GM23338 (cell line): ENCODE results near the gene GRID1. TPM values are rescaled to one million over a fixed set of nuclear protein-coding genes. Genes with fewer than 3 reads are reported as not detected.

ENCODE experiments used
- ATAC-seq: fragments of 200-7000 bp; cut with Tn5 transposase; 3 replicates; pipeline ENCODE4 v1.9.1; 2020
- DNase-seq: peaks from one replicate; pipeline ENCODE4 v3.0.0-alpha.2; 2015; ENCODE audit warnings: low spot score
- H2AFZ ChIP-seq: fragments of 200-600 bp; sonication (generic); 2 replicates; pipeline ENCODE4 v1.8.0; 2016; ENCODE audit warnings: antibody characterized with exemption, mild to moderate bottlenecking, moderate library complexity
- H3F3A ChIP-seq: fragments of 200-600 bp; sonication (generic); replicated peaks from 2 replicates; pipeline ENCODE4 v1.8.0; 2017; ENCODE audit warnings: antibody characterized with exemption, mixed run types, low read depth
- H3K27ac ChIP-seq: fragments of 200-600 bp; sonication (generic); 2 replicates; pipeline ENCODE4 v1.6.1; 2016; ENCODE audit warnings: low read depth
- H3K27me3 ChIP-seq: fragments of 200-600 bp; sonication (generic); 2 replicates; pipeline ENCODE4 v1.8.0; 2016; ENCODE audit warnings: mild to moderate bottlenecking, mixed run types, moderate library complexity; ENCODE audit not compliant: insufficient read depth
- H3K36me3 ChIP-seq: fragments of 200-600 bp; sonication (generic); 2 replicates; pipeline ENCODE4 v1.8.0; 2016; ENCODE audit warnings: mild to moderate bottlenecking; ENCODE audit not compliant: insufficient read depth
- H3K4me1 ChIP-seq: fragments of 200-600 bp; sonication (generic); 2 replicates; pipeline ENCODE4 v1.8.0; 2016; ENCODE audit warnings: mild to moderate bottlenecking, moderate library complexity; ENCODE audit not compliant: insufficient read depth
- H3K4me2 ChIP-seq: fragments of 200-600 bp; sonication (generic); 2 replicates; pipeline ENCODE4 v1.7.1; 2017; ENCODE audit warnings: mixed run types
- H3K4me3 ChIP-seq: fragments of 200-600 bp; sonication (generic); 2 replicates; pipeline ENCODE4 v1.6.1; 2016; ENCODE audit warnings: mixed run types
- H3K79me2 ChIP-seq: fragments of 200-600 bp; sonication (generic); replicated peaks from 2 replicates; pipeline ENCODE4 v1.8.0; 2017; ENCODE audit warnings: mild to moderate bottlenecking; ENCODE audit not compliant: insufficient read depth
- H3K9me2 ChIP-seq: fragments of 200-600 bp; sonication (generic); 2 replicates; pipeline ENCODE4 v1.8.0; 2017; ENCODE audit not compliant: insufficient read depth
- H4K20me1 ChIP-seq: fragments of 200-600 bp; sonication (generic); replicated peaks from 2 replicates; pipeline ENCODE4 v1.8.0; 2017; ENCODE audit warnings: mild to moderate bottlenecking; ENCODE audit not compliant: insufficient read depth
- H3K27ac Mint-ChIP-seq: 2 replicates; pipeline ENCODE4 v1.8.0; 2020; ENCODE audit warnings: inconsistent platforms, mild to moderate bottlenecking, moderate library complexity, mixed read lengths
- H3K27me3 Mint-ChIP-seq: 3 replicates; pipeline ENCODE4 v1.8.0; 2022; ENCODE audit warnings: low read depth, mild to moderate bottlenecking, moderate library complexity, mixed read lengths, inconsistent platforms; ENCODE audit not compliant: insufficient read depth, poor library complexity
- H3K36me3 Mint-ChIP-seq: 3 replicates; pipeline ENCODE4 v1.8.0; 2021; ENCODE audit warnings: low read depth, mild to moderate bottlenecking, inconsistent platforms, moderate library complexity, mixed read lengths
- H3K4me1 Mint-ChIP-seq: 3 replicates; pipeline ENCODE4 v1.8.0; 2020; ENCODE audit warnings: mild to moderate bottlenecking, inconsistent platforms, mixed read lengths
- H3K4me3 Mint-ChIP-seq: 3 replicates; pipeline ENCODE4 v1.8.0; 2021; ENCODE audit warnings: moderate library complexity, mild to moderate bottlenecking, inconsistent platforms, mixed read lengths
- H3K9me3 Mint-ChIP-seq: 3 replicates; pipeline ENCODE4 v1.8.0; 2020; ENCODE audit warnings: moderate library complexity, mild to moderate bottlenecking, inconsistent platforms, mixed read lengths
- CREB1 ChIP-seq: fragments of 250-450 bp; sonication (Bioruptor Pico); IDR thresholded peaks from 2 replicates; pipeline ENCODE4 v1.5.0; 2020; ENCODE audit warnings: low read depth, mild to moderate bottlenecking, moderate library complexity
- ETS1 ChIP-seq: IDR thresholded peaks from 2 replicates; pipeline ENCODE4 v1.6.1; 2016; ENCODE audit warnings: antibody characterized with exemption
- EZH2 ChIP-seq: fragments of 200-600 bp; sonication (generic); IDR thresholded peaks from one replicate; pipeline ENCODE4 v1.8.0; 2017; ENCODE audit warnings: antibody characterized with exemption, mild to moderate bottlenecking, low read depth; ENCODE audit not compliant: unreplicated experiment
- NANOG ChIP-seq: IDR thresholded peaks from 2 replicates; pipeline ENCODE4 v1.6.1; 2016; ENCODE audit warnings: antibody characterized with exemption, borderline replicate concordance
- REST ChIP-seq: IDR thresholded peaks from one replicate; pipeline ENCODE4 v1.6.1; 2018; ENCODE audit warnings: antibody characterized with exemption; ENCODE audit not compliant: unreplicated experiment
- STAT1 ChIP-seq: IDR thresholded peaks from one replicate; pipeline ENCODE4 v1.6.1; 2016; ENCODE audit warnings: antibody characterized with exemption; ENCODE audit not compliant: unreplicated experiment
- ZNF114 ChIP-seq: fragments of 250-450 bp; sonication (Bioruptor Pico); IDR thresholded peaks from 2 replicates; pipeline ENCODE4 v1.5.0; 2020; ENCODE audit warnings: mild to moderate bottlenecking, moderate library complexity
- ZNF462 ChIP-seq: fragments of 250-450 bp; sonication (Bioruptor Pico); IDR thresholded peaks from 2 replicates; pipeline ENCODE4 v1.5.0; 2020; ENCODE audit warnings: mild to moderate bottlenecking, moderate library complexity
- polyA plus RNA-seq: library from polyadenylated mRNA; unstranded; fragments of >200 nt; fragmentation: Nextera tagmentation; extraction: Ambion mirVana; gene quantifications from 2 replicates; pipeline ENCODE4 v1.2.1, GENCODE V29; 2016
- total RNA-seq: library from RNA; depleted of rRNA; stranded (reverse); fragments of >200 nt; shearing (Covaris generic); gene quantifications from 2 replicates; pipeline ENCODE4 v1.2.3, GENCODE V29; 2014
- TF ChIP-seq, protein P1 (sequence below), 2 experiments: fragments of 200-600 bp in 1 of 2; sonication (generic) in 1 of 2; conservative IDR thresholded peaks; 2 replicates each; pipeline versions ENCODE4 v1.5.1 to v1.6.1; 2016 to 2017; ENCODE audit warnings: antibody characterized with exemption in 2 of 2, low read depth in 2 of 2, mild to moderate bottlenecking in 2 of 2, moderate library complexity in 1 of 2

The GRID1 gene
- total and polyA plus RNA-seq, 2 experiments from 2014 or later, result 0.14 to 0.15 TPM

DNA sequence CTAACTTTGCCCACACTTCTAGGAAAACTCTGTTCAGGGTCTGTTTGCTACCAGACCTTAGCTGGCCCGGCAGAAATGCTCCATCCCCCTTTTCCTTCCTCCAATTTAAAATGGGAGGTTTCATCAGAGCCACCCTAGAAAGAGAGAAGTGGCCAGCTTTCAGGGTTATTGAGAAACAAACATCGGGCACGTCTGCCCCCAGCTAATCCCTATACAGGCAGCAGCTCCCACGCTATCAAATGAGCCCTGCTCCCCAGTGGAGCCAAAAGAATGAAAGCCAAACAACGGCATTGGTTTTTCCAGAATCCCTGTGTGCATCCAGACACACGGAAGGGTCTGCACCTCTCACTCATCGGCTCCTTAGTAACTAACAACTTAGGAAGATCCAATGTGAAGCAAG, 132.5 kb downstream of the GRID1 start:
- Histone ChIP-seq H3K4me3 (no peak overlapping the region), H3F3A (no peaks in the 10 kb centered on the region), H3K9me2 (0 out of 2 replicates have a peak, but pooled peaks cover 4% of the 10 kb centered on the region), H2AFZ (peak overlapping the region; percentile 48; the same call in 1 of the 2 replicates), H3K27me3 (no peaks in the 10 kb centered on the region), H4K20me1 (no peaks in the 10 kb centered on the region), H3K4me2 (peak overlapping the region; percentile 33), H3K27ac (no peak overlapping the region), H3K36me3 (no peaks in the 10 kb centered on the region; the same call in 1 of the 2 replicates), H3K4me1 (peaks cover 31% of the 10 kb centered on the region), H3K79me2 (no peaks in the 10 kb centered on the region)
- no peak overlapping the region for H3K27ac Mint-ChIP-seq
- ATAC-seq (no peak; the same call in 1 of the 3 replicates), DNase-seq (no peak)
- peaks cover 11% of the 10 kb centered on the region for H3K27me3 Mint-ChIP-seq
- H3K4me1 Mint-ChIP-seq, result peaks cover 33% of the 10 kb centered on the region
- H3K4me3 Mint-ChIP-seq, result no peak overlapping the region
- peaks cover 19% of the 10 kb centered on the region for H3K36me3 Mint-ChIP-seq
- TF ChIP-seq, protein P1, sequence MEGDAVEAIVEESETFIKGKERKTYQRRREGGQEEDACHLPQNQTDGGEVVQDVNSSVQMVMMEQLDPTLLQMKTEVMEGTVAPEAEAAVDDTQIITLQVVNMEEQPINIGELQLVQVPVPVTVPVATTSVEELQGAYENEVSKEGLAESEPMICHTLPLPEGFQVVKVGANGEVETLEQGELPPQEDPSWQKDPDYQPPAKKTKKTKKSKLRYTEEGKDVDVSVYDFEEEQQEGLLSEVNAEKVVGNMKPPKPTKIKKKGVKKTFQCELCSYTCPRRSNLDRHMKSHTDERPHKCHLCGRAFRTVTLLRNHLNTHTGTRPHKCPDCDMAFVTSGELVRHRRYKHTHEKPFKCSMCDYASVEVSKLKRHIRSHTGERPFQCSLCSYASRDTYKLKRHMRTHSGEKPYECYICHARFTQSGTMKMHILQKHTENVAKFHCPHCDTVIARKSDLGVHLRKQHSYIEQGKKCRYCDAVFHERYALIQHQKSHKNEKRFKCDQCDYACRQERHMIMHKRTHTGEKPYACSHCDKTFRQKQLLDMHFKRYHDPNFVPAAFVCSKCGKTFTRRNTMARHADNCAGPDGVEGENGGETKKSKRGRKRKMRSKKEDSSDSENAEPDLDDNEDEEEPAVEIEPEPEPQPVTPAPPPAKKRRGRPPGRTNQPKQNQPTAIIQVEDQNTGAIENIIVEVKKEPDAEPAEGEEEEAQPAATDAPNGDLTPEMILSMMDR (conservative IDR thresholded peaks at IDR 0.05; ENCODE audit: low read depth in 2 of 2), result no peak
- TF ChIP-seq REST (no peak), EZH2 (no peak), CREB1 (CRISPR knock-in tag) (no peak), ZNF114 (CRISPR knock-in tag) (no peak), NANOG (no peak), ZNF462 (CRISPR knock-in tag) (no peak), STAT1 (no peak), ETS1 (no peak)
- peaks cover 32% of the 10 kb centered on the region for H3K9me3 Mint-ChIP-seq
